ENCODE measurements around the gene ABCG1.
A peak's percentile ranks its signal among the peaks of the same experiment; 100 is the strongest.

ABCG1 gene

DNA sequence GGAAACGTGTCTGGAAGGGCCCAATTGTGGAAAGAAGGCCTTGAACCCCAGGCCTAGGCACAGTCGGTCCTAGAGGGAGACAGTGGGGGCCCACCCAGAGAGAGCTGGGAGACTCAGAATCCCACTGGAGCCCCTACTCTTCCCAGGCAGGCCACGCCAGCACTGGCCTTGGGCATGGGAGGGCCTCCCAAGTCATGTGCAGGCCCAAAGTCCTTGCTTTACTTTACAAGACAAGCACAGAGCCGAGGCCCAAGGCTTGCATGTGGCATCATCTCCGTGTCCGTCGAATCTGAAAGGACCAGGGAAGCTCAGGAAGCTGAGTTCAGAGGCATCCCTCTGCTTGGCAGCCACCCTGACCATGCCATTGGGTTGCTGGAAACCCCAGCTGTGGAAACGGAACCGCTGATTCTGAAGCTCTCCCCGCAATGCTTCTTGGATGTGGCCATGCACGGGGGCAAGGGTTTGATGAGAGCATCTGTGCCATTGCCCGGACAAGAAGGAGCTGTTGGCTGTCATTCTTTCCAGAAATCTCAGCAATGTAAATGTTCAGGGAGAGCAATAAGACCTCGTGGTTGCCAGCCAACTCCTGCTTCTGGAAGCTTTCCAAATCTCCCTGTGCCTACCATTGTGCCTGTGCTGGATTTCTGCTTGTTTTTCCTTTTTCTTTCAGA, 32.8 kb downstream of the ABCG1 start:
- no peak for DNase-seq (ENCODE audit: low spot score)

DNA sequence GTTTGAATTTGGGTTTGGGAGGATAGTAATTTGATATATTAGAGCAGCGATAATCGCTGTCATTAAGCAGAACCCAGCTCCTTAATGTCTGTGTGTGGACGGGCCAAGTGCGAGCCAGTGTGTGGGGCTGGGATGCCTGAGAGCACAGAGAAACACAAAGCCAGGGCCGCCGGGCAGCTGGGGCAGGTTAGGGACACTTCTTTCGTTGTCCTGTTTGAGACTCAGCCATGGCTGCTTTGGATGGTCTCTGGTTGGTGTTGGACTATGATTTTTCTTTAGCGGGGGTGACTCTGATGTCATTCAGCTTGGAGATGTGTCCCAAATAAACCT, 33.4 kb downstream of the ABCG1 start:
- no peak for DNase-seq (ENCODE audit: low spot score)

DNA sequence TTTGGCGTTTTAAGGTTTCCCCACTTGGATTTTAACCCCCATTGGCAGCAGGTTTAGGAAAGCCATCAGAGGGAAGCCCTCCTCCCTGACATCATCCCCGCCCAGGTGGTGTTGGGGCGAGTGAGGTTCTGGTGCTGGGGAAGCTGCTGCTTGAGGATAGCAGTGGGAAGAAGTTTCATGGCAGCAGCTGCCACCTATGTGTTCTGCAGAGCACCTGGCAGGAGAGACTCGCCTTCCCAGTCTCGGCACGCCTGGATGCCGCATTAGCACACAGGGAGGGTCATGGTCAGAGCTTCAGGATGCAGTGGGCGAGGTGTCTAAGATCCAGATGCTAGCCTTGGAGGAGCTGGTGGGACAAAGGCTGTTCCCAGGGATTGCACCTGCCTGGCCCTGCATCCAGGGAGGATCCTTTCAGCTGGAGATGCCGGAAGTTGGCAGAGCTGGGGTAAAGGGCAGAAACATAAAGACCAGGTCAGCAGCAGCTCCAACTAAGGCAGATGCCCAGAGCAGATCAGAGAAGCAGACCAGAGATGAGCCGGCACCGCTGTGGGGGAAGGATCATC, 33.9 kb downstream of the ABCG1 start:
- DNase-seq (ENCODE audit: low spot score) = no peak

- DNase-seq (ENCODE audit: low spot score) = no peak
Observed at GRCh38 chr21:42253466-42253865, 34.5 kb downstream of the ABCG1 start.

GRCh38 chr21:42254083-42254482, 35.1 kb downstream of the ABCG1 start:
- no peak for DNase-seq (ENCODE audit: low spot score)

DNA sequence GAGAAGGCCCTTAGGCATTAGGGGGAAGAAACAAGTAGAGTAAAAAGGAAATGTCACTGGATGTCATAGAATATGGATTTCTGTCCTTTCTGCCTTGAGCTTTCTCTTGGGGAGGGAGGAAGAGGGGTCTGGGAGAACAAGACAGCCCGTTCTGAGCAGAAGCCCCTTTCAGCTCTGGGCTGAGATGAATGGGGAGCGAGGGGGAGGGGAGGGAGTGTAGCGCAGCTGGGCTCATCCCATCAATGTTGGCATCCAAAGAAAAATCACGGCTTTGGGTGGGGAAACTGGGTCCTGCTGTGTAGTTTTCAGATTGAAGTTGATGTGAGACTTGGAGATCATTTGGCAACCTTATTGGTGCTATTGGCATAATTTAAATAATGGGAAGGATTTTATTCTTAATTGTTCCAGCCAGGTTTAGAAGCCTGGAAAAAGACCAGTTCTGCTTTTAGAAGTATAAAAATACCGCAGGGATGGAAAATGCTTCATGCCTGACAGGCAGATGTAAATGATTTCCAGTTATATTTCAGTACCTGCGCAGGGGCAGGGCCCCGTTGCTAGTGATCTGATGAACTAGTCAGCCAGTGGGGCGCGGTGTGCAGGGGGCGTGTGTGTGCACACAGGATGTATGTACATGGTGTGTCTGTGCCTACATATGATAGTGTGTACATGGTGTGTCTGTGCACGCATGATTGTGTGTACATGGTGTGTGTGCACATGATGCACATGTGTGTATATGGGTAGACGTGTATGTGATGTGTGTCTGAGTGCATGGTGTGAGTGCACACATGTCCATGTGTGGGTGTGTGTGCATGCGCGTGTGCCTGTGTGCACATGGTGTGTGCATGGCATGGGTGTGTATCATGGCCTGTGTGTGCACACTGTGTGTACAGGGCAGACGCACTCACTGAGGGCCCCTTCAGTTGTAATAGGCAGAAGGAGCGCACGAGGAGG, 36.0 kb downstream of the ABCG1 start:
- no peak for DNase-seq (ENCODE audit: low spot score)

DNA sequence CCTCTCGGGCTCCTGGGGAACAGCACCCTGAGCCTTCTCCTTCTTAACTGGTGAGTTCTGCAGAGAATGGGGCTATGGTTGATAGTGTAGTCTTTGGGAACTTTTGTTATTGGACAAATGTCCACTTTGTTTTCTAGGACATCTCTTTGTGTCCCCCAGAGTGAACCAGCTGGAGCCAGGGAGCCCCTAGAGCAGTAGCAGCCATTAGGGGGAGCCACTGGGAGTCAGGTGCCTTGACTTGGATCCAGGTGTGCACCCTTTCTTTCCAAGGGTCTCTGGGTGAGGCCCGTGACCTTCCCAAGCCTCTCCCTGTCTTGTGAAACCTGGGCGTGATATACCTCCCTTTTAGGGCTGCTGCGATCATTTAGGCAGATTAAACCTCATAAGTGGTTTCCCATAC, 36.9 kb downstream of the ABCG1 start:
- DNase-seq (ENCODE audit: low spot score) = no peak

DNA sequence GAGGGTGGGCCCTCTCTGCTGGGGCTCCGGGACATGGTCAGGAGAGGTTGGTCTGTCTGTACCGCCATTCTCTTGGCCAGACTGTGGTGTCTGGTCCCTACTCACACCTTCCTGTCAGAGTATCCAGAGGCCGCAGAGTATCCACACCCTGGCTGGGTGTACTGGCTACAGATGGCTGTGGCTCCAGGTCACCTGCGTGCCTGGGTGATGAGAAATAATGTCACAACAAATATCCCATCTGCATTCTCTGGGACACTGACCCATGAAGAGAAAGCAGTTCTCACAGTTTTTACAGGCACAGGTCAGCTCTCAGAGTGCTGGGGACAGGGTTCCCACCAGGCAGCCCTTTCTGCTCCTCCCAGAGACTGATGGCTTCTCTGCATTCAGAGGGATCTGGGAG, 37.4 kb downstream of the ABCG1 start:
- no peak for DNase-seq (ENCODE audit: low spot score)

GRCh38 chr21:42257091-42257765, 38.3 kb downstream of the ABCG1 start:
- no peak for DNase-seq (ENCODE audit: low spot score)

- peak; percentile 73 for DNase-seq (ENCODE audit: low spot score)
Observed at GRCh38 chr21:42258150-42258884, 39.4 kb downstream of the ABCG1 start.

- DNase-seq (ENCODE audit: low spot score) = no peak
Observed at GRCh38 chr21:42258885-42259407, 40.0 kb downstream of the ABCG1 start.

GRCh38 chr21:42260121-42260520, 41.2 kb downstream of the ABCG1 start:
- no peak for DNase-seq (ENCODE audit: low spot score)

DNA sequence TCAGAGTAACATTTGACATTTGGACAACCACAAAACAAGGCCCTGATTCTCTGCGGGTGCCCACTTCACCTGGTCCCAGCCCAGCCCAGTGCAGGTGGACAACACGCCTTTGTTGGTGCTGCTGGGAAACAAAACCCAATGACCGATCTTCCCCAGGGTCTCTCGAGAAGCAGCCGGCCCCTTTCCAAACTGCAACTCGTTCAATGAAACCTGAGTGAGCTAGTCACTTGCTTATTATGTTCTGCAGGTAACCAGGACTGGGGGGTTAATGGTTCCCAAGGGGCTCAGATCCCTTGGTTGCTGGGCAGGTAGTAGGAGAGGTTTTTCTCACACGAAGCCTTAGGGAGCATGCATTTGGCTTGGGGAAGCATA, 42.9 kb downstream of the ABCG1 start:
- DNase-seq (ENCODE audit: low spot score) = no peak

GRCh38 chr21:42262831-42263231, 43.9 kb downstream of the ABCG1 start:
- DNase-seq (ENCODE audit: low spot score) = no peak

DNA sequence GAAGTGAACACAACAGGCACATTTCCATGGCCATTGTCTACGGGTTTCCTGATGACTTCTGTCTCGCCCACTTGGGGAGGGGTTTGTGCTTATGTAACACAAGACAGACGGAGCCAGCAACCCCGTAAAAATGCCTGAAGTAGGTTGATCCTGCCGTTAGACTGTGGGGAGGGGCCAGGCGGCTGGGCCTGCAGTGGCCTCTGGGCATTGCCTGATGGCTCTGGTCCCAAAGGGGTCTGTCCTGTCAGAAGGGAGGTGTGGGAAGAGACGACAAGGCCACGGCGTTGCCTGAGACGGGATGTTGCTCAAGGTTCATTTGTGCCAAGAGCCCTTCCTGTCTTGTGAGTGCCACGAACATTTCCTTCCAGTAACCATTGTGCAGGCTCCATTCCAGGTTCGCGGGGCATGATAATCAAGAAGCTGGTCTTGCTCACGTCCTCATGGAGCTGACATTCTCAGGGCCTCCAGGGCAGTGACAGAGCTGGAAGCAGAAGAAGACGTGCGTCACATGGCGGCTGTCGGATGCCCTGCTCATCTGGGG, 44.7 kb downstream of the ABCG1 start:
- DNase-seq (ENCODE audit: low spot score) = no peak

DNA sequence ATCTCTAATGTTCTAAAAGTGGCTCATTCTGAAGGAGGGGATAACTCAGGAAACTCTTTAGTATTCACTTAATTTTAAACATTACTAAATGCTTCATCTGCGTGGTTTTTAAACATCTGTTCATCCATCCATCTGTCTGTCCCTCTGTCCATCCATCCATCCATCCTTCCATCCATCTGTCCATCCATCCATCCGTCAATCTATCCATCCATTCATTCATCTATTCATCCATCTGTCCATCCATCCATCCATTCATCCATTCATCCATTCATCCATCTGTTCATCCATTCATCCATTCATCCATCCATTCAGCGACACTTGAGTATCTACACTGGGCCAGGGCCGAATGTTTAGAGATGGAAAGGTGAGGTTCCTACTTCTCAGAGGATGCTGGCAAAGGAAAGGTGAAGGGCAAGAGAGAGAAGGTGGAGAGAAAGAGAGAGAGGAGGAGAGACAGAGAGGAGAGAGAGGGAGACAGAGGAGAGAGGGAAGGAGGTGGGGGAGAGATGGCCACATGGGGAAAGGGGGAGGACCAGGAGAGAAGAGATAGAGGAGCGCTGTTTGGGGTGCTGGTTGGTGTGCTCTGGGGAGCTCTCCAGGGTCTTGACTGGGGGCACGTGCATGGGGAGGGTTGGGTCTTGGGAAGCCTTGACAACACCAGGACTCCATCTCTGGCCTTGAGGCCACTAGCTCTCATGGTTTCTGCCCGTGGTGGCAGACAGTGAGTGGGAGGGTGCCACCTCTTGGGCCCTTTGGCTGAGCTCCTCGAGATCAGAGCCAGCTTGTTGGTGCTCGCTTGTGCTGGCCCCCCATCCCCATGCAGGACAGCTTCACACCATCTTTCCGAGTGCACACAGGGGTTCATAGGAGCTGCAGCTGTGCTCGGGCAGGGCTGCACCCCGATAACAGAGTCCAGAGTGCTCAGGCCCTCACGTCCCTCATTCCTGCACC, 45.6 kb downstream of the ABCG1 start:
- DNase-seq (ENCODE audit: low spot score) = no peak

- DNase-seq (ENCODE audit: low spot score) = no peak
Observed at GRCh38 chr21:42265231-42265812, 46.4 kb downstream of the ABCG1 start.

DNA sequence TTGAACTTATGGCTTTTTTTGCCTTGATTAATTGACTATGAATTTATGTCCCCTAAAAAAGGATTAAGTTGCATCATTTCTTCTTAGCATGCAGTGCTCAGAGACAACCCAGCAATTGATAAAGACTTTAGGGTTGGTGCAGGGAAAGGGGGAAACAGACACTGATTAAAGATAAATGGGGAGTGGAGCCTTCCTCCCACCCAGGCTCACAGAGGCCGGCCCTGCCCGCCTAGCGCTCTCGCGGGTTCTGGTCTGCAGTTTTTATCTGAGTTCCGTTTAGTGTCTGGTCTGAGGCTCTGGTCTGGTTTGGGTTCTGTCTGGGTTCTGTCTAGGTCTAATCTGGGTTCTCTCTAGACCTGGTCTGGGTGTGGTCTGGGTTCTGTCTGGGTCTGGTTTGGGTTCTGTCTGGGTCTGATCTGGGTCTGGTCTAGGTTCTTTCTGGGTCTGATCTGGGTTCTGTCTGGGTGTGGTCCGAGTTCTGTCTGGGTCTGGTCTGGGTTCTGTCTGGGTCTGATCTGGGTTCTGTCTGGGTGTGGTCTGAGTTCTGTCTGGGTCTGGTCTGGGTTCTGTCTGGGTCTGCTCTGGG, 48.1 kb downstream of the ABCG1 start:
- no peak for DNase-seq (ENCODE audit: low spot score)

GRCh38 chr21:42269386-42269785, 50.4 kb downstream of the ABCG1 start:
- DNase-seq (ENCODE audit: low spot score) = no peak

GRCh38 chr21:42271065-42271464, 52.1 kb downstream of the ABCG1 start:
- DNase-seq (ENCODE audit: low spot score) = no peak

Measured in hepatic stellate cell (primary cell).